Stomach smooth muscle (tissue), 2 donors: ENCODE data around the gene CYP1A1.

Experiments used
- H3K27ac ChIP-seq: one replicate; pipeline ENCODE4 v1.7.0; 2013; ENCODE audit warnings: mild to moderate bottlenecking, low read length, inconsistent platforms
- H3K27me3 ChIP-seq, 2 donors: one replicate each; pipeline ENCODE4 v1.7.0; 2013; ENCODE audit warnings: low read length in 2 of 2; ENCODE audit not compliant: insufficient read depth in 2 of 2, control insufficient read depth in 1 of 2
- H3K36me3 ChIP-seq, 2 donors: one replicate each; pipeline ENCODE4 v1.7.0; 2013; ENCODE audit warnings: low read length in 2 of 2; ENCODE audit not compliant: control insufficient read depth in 2 of 2, insufficient read depth in 2 of 2
- H3K4me1 ChIP-seq: one replicate; pipeline ENCODE4 v1.7.0; 2013; ENCODE audit warnings: low read length; ENCODE audit not compliant: control insufficient read depth, insufficient read depth
- H3K4me3 ChIP-seq, 2 donors: one replicate each; pipeline ENCODE4 v1.7.0; 2013; ENCODE audit warnings: low read length in 2 of 2
- H3K9ac ChIP-seq, 2 donors: one replicate each; pipeline ENCODE4 v1.7.0; 2013; ENCODE audit warnings: low read length in 2 of 2, mild to moderate bottlenecking in 1 of 2
- H3K9me3 ChIP-seq, 2 donors: one replicate each; pipeline ENCODE4 v1.7.0; 2013; ENCODE audit warnings: low read length in 2 of 2; ENCODE audit not compliant: control insufficient read depth in 2 of 2
- donor health status: healthy.
- donor health status: Pancreatic carcinoma.

CYP1A1 gene

DNA sequence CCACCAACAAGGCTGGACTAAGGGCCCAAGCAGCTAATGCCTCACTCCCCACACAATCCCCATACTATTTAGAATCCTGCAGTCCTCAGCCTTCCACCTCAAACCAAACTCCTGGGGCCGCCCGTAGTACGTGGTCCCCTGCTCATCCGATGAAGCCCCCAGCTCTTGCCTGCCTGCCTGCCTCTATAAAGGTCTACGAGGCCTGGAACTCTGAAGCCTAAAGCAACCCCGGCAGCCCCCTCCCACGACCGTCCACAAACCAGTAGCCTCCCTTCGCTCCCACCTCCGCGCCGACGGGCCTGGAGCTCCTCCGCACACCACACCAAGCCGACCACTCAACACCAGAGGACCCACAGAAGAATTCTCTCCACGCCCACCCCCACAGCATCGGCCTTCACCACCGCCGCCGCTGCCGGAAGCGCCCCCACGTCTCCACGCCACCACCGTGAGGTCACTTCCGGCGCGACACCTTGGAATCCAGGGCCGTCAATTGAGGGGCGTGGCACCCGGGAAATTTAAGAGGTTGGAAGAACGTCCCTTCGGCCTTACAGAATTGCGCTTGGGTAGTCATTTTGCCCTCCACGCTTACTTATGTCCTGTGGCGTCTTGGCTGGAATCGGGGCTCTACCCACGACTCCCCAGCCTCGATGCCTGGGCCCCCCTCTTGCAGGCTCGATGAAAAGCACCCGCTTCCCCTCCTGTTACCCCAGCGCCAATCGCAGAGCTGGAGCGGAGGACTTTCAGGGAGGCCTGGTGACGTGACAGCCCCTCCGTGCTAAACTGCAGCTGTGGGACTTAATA, 29.5 kb downstream of the CYP1A1 start, which contains the start of gene EDC3:
Gene EDC3, minus strand, starts transcription at position 428 of the 801 bp plus-strand sequence. CDS start 20,900 bp downstream, outside the sequence.
- H3K9ac ChIP-seq = peak within 1 kb of the TSS; percentile 91 to 98
- no peaks in the 10 kb centered on the region for H3K36me3 ChIP-seq
- H3K4me1 ChIP-seq = peaks cover 21% of the 10 kb centered on the region
- H3K4me3 ChIP-seq = peak within 1 kb of the TSS; percentile 94 to 98
- no peaks in the 10 kb centered on the region for H3K27me3 ChIP-seq
- no peaks in the 10 kb centered on the region for H3K9me3 ChIP-seq
- peak within 1 kb of the TSS; percentile 87 for H3K27ac ChIP-seq

DNA sequence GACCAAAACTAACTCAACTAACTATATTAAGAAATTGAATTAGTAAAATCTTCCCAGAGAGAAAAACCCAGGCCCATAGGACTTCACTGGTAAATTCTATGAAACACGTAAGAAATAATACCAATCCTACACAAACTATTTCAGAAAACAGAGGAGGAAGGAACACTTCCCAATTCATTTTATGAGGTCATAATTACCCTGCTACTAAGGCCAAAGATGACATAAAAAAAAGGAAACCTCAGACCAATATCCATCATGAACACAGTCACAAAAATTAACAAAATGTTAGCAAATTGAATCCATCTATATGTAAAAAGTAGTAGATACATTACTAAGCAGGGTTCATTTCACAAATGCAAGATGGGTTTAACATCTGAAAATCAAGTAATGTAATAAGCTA, 33.0 kb downstream of the CYP1A1 start:
- Histone ChIP-seq H3K27me3 (no peaks in the 10 kb centered on the region), H3K27ac (no peak overlapping the region), H3K9ac (no peak overlapping the region)

DNA sequence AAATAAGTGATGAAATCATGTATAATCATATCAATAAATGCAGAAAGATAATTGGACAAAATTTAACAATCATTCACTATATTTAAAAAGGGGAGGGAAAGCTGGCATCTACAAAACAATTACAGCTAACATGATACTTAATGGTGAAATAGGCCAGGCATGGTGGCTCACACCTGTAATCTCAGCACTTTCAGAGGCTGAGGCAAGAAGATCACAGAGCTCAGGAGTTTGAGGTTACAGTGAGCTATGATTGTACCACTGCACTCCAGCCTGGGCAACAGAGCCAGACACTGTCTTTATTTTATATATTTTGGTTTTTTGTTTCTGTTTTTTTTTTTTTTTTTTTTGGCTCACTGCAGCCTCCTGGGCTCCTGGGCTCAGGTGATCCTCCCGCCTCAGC, 41.6 kb downstream of the CYP1A1 start:
- no peak overlapping the region for H3K9ac ChIP-seq
- H3K9me3 ChIP-seq = peaks cover 0 to 3% of the 10 kb centered on the region in 2 donors
- no peak overlapping the region for H3K4me3 ChIP-seq
- no peaks in the 10 kb centered on the region for H3K27me3 ChIP-seq
- H3K4me1 ChIP-seq = no peaks in the 10 kb centered on the region
- H3K27ac ChIP-seq = no peak overlapping the region
- peaks cover 4% of the 10 kb centered on the region in 2 donors for H3K36me3 ChIP-seq

More for the DNA sequence above, 33.0 kb downstream of the CYP1A1 start:
- Histone ChIP-seq H3K9me3 (no peaks in the 10 kb centered on the region), H3K4me1 (peaks cover 21% of the 10 kb centered on the region), H3K36me3 (no peaks in the 10 kb centered on the region), H3K4me3 (no peak overlapping the region)

DNA sequence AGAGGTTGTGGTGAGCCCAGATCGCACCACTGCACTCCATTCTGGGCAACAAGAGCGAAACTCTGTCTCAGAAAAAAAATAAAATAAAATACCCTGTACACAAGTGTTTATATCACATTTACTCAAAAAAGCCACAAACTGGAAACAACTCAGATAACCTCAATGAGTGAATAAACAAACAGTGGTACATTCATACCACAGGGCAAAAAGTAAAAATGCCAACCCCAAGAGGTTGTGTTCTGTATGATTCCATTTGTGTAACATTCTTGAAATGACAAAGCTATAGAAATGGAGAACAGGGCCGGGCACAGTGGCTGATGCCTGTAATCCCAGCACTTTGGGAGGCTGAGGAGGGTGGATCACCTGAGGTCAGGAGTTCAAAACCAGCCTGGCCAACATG, 42.4 kb downstream of the CYP1A1 start:
- no peak overlapping the region for H3K9ac ChIP-seq
- peaks cover 0 to 3% of the 10 kb centered on the region in 2 donors for H3K9me3 ChIP-seq
- no peak overlapping the region for H3K4me3 ChIP-seq
- no peaks in the 10 kb centered on the region for H3K27me3 ChIP-seq
- no peak overlapping the region for H3K27ac ChIP-seq
- H3K36me3 ChIP-seq = peaks cover 4% of the 10 kb centered on the region in 2 donors
- no peaks in the 10 kb centered on the region for H3K4me1 ChIP-seq

DNA sequence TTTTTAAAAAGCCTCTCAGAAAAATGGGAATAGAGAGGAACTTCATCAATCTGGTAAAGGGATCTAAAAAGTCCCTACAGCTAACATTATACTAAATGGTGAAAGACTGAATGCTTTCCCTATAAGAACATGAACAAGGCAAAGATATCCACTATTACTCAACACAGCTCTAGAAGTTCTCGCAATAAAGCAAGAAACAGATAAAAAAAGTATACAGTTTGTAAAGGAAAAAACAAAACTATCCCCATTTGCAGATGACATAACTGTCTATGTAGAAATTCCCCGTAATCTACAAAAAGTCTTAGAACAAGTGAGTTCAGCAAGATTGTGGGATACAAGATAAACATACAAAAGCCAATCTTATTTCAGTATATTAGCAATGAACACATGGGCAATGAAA, 44.9 kb downstream of the CYP1A1 start:
- Histone ChIP-seq H3K4me3 (no peak overlapping the region), H3K36me3 (peaks cover 4% of the 10 kb centered on the region in 2 donors), H3K27me3 (no peaks in the 10 kb centered on the region), H3K27ac (no peak overlapping the region), H3K9me3 (peaks cover 0 to 3% of the 10 kb centered on the region in 2 donors), H3K9ac (no peak overlapping the region), H3K4me1 (no peaks in the 10 kb centered on the region)

DNA sequence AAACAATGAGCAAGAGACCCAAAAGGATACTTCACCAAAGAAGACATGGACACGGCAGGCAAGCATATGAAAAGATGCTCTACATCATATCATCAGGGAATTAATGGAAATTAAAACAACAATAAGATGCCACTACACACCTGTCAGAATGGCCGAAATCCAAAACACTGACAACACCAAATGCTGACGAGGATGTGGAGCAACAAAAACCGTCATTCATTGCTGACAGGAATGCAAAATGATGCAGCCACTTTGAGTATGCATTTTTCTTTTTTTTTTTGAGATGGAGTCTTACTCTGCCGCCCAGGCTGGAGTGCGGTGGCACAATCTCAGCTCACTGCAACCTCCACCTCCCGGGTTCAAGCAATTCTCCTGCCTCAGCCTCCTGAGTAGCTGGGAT, 48.5 kb downstream of the CYP1A1 start:
- H3K9me3 ChIP-seq = no peaks in the 10 kb centered on the region
- no peak overlapping the region for H3K4me3 ChIP-seq
- H3K27me3 ChIP-seq = no peaks in the 10 kb centered on the region
- no peak overlapping the region for H3K9ac ChIP-seq
- no peaks in the 10 kb centered on the region for H3K4me1 ChIP-seq
- peaks cover 5 to 11% of the 10 kb centered on the region in 2 donors for H3K36me3 ChIP-seq
- no peak overlapping the region for H3K27ac ChIP-seq

DNA sequence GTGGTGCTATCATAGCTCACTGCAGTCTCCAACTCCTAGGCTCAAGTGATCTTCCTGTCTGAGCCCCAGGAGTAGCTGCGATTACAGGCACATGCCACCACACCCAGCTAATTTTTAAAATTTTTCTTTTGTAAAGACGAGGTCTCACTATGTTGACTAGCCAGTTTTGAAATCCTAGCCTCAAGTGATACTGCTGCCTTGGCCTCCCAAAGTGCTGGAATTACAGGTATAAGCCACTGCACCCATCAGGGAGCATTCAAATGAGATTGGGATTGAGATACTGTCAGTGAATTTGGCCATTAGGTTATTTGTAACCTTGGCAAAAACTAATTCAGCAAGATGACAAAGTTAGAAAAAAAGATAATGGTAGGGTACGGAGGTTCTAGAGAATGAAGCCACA, 51.2 kb downstream of the CYP1A1 start:
- no peaks in the 10 kb centered on the region for H3K27me3 ChIP-seq
- no peak overlapping the region for H3K27ac ChIP-seq
- no peak overlapping the region for H3K4me3 ChIP-seq
- H3K9me3 ChIP-seq = no peaks in the 10 kb centered on the region
- no peak overlapping the region for H3K9ac ChIP-seq
- peaks cover 19 to 23% of the 10 kb centered on the region in 2 donors for H3K36me3 ChIP-seq
- H3K4me1 ChIP-seq = no peaks in the 10 kb centered on the region

DNA sequence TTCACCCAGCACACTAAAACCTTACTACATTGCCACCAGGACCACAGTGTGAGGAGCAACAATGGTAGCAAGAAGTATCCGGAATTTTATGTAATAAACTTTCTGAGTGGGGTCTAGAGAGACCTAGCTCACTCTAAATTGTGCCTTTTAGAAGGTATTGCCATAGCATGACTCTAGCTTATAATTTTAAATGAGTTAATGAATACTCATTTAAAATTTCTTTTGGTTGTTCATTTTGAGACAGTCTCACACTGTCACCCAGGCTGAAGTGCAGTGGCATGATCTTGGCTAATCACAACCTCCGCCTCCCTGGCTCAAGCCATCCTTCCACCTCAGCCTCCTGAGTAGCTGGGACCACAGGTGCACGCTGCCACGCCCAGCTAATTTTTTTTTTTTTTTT, 55.7 kb downstream of the CYP1A1 start:
- Histone ChIP-seq H3K9ac (no peak overlapping the region), H3K27ac (no peak overlapping the region), H3K27me3 (no peaks in the 10 kb centered on the region), H3K4me1 (no peaks in the 10 kb centered on the region), H3K9me3 (no peaks in the 10 kb centered on the region), H3K4me3 (no peak overlapping the region), H3K36me3 (peaks cover 19 to 23% of the 10 kb centered on the region in 2 donors)
